Neural progenitor cell (in vitro differentiated cells): Measurements from ENCODE around the gene EML2.

ENCODE experiments used
- CTCF ChIP-seq: fragments of 200-600 bp; sonication (generic); IDR thresholded peaks from 2 replicates; pipeline ENCODE4 v1.5.1; 2017; ENCODE audit warnings: antibody characterized with exemption, mild to moderate bottlenecking
- EZH2 ChIP-seq: fragments of 200-600 bp; sonication (generic); IDR thresholded peaks from 2 replicates; pipeline ENCODE4 v1.6.1; 2017; ENCODE audit warnings: antibody characterized with exemption, mild to moderate bottlenecking, moderate library complexity

- TF ChIP-seq CTCF (no peak), EZH2 (peak; percentile 5)
Observed at GRCh38 chr19:45670670-45671453, 31.7 kb upstream of the EML2 start.
